Epithelial cell of esophagus (primary cell): ENCODE data around the gene ENDOD1.

Experiments used
- DNase-seq: peaks from one replicate; pipeline ENCODE4 v3.0.0; 2010; ENCODE audit warnings: low read depth
- H3K4me3 ChIP-seq: 2 replicates; pipeline ENCODE4 v1.5.1; 2011; ENCODE audit warnings: mild to moderate bottlenecking, low read length, control low read depth
- CTCF ChIP-seq: IDR thresholded peaks from 2 replicates; pipeline ENCODE4 v1.5.1; 2011; ENCODE audit warnings: low read depth, mild to moderate bottlenecking, low read length, control low read depth, inconsistent platforms; ENCODE audit not compliant: insufficient read depth; ENCODE audit errors: missing control alignments

Gene ENDOD1

GRCh38 chr11:95054356-95054755, 35.3 kb upstream of the ENDOD1 start:
- no peak for DNase-seq
- no peak overlapping the region for H3K4me3 ChIP-seq
- no peak for TF ChIP-seq CTCF

DNA sequence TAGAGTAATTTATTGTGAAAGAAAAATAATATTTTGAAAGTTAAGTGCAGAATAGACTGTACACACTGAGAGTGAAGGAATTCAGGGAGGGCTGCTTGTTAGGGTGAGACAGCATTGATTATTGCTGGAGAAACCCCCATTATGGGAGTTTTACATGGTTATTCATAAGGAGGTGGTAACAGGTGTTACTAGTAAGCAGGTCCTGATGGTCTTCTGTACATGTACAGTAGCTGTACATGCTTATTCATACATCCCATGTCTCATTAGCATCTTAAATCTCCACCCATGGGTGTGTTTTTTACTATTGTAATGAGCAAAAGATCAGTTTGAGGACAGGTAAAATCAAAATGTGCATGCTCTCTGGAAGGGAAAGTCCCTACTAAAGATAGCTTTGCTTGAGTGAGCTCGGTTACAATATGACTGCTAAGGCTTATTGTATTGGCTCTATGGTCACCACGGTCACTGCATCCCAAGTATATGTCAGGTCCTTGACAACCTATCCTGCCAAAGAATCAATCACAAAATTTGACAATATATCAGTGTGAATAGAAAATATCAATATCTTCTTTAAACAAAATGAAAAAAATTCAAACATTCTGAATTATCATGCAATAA, 34.3 kb upstream of the ENDOD1 start:
- TF ChIP-seq CTCF, result no peak
- no peak for DNase-seq
- H3K4me3 ChIP-seq, result no peak overlapping the region

- TF ChIP-seq CTCF, result no peak
- no peak overlapping the region for H3K4me3 ChIP-seq
- no peak for DNase-seq
Observed at GRCh38 chr11:95057959-95058358, 31.7 kb upstream of the ENDOD1 start.

GRCh38 chr11:95058621-95059020, 31.0 kb upstream of the ENDOD1 start:
- DNase-seq, result no peak
- no peak for TF ChIP-seq CTCF
- H3K4me3 ChIP-seq, result no peak overlapping the region

DNA sequence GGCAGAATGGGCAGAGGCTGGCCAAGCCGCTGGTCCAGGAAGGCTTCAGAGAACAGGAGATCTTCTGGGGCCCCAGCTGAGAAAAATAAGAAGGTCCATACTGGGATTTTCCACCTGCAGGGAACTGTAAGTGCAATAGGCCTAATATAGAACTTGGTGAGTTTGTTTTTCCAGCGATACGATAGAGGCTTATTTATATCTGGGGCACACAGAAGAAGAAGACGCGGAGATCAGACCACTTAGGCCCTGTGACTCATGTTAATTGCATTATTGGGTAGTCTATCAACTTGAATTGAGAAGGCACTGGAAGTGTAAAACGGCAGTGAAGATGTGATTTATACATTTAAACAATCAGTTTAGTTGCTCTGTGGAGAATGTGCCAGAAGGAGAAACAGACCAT, 30.6 kb upstream of the ENDOD1 start:
- no peak for TF ChIP-seq CTCF
- H3K4me3 ChIP-seq, result no peak overlapping the region
- DNase-seq, result no peak

GRCh38 chr11:95065336-95065735, 24.3 kb upstream of the ENDOD1 start:
- TF ChIP-seq CTCF, result no peak
- DNase-seq, result peak; percentile 77

GRCh38 chr11:95066716-95067038, 23.0 kb upstream of the ENDOD1 start, which contains the start of gene SRSF8:
Gene SRSF8, plus strand, starts transcription at chr11:95066919. Its CDS starts 308 bp downstream, at chr11:95067227.
- DNase-seq, result no peak
- no peak for TF ChIP-seq CTCF
- peak within 1 kb of the TSS; percentile 94 for H3K4me3 ChIP-seq

More at GRCh38 chr11:95065336-95065735, 24.3 kb upstream of the ENDOD1 start:
- H3K4me3 ChIP-seq, result no peak overlapping the region
